KOPT-K1 (cell line): ENCODE data around the gene SEMA5A.

Experiments used
- H3K27ac ChIP-seq: fragments of 200-600 bp; sonication (generic); 2 replicates; pipeline ENCODE4 v1.5.1; 2016; ENCODE audit warnings: antibody characterized with exemption, mild to moderate bottlenecking, low read depth, low read length; ENCODE audit not compliant: poor library complexity, severe bottlenecking
- H3K36me3 ChIP-seq: fragments of 200-600 bp; sonication (generic); 2 replicates; pipeline ENCODE4 v1.5.1; 2017; ENCODE audit warnings: antibody characterized with exemption, mild to moderate bottlenecking, low read length, moderate library complexity; ENCODE audit not compliant: insufficient read depth
- H3K9me3 ChIP-seq: fragments of 200-600 bp; sonication (generic); 2 replicates; pipeline ENCODE4 v1.5.1; 2017; ENCODE audit warnings: antibody characterized with exemption, low read length, mild to moderate bottlenecking; ENCODE audit not compliant: insufficient read depth, poor library complexity, severe bottlenecking

SEMA5A gene

GRCh38 chr5:9295466-9295801 is 250.4 kb downstream of the SEMA5A start:
- no peaks in the 10 kb centered on the region for H3K36me3 ChIP-seq
- no peak overlapping the region for H3K27ac ChIP-seq
- H3K9me3 ChIP-seq: no peaks in the 10 kb centered on the region

GRCh38 chr5:9294793-9295465 is 250.9 kb downstream of the SEMA5A start:
- no peaks in the 10 kb centered on the region for H3K36me3 ChIP-seq
- no peak overlapping the region for H3K27ac ChIP-seq

GRCh38 chr5:9288234-9288633 is 257.6 kb downstream of the SEMA5A start:
- no peaks in the 10 kb centered on the region for H3K9me3 ChIP-seq
- H3K27ac ChIP-seq: no peak overlapping the region
- no peaks in the 10 kb centered on the region for H3K36me3 ChIP-seq

More at GRCh38 chr5:9294793-9295465, 250.9 kb downstream of the SEMA5A start:
- H3K9me3 ChIP-seq: no peaks in the 10 kb centered on the region

- H3K9me3 ChIP-seq: no peaks in the 10 kb centered on the region
- no peaks in the 10 kb centered on the region for H3K36me3 ChIP-seq
- no peak overlapping the region for H3K27ac ChIP-seq
Measured at GRCh38 chr5:9284781-9285307, 261.0 kb downstream of the SEMA5A start.

GRCh38 chr5:9284272-9284671 is 261.6 kb downstream of the SEMA5A start:
- Histone ChIP-seq H3K27ac (no peak overlapping the region), H3K9me3 (no peaks in the 10 kb centered on the region), H3K36me3 (no peaks in the 10 kb centered on the region)

GRCh38 chr5:9283473-9283872 is 262.4 kb downstream of the SEMA5A start:
- Histone ChIP-seq H3K27ac (no peak overlapping the region), H3K36me3 (no peaks in the 10 kb centered on the region), H3K9me3 (no peaks in the 10 kb centered on the region)

GRCh38 chr5:9283021-9283420 is 262.9 kb downstream of the SEMA5A start:
- Histone ChIP-seq H3K36me3 (no peaks in the 10 kb centered on the region), H3K27ac (no peak overlapping the region), H3K9me3 (no peaks in the 10 kb centered on the region)

GRCh38 chr5:9282211-9282610 is 263.7 kb downstream of the SEMA5A start:
- Histone ChIP-seq H3K36me3 (no peaks in the 10 kb centered on the region), H3K9me3 (no peaks in the 10 kb centered on the region), H3K27ac (no peak overlapping the region)

GRCh38 chr5:9279774-9280173 is 266.1 kb downstream of the SEMA5A start:
- H3K27ac ChIP-seq: no peak overlapping the region
- H3K36me3 ChIP-seq: no peaks in the 10 kb centered on the region

GRCh38 chr5:9278921-9279603 is 266.8 kb downstream of the SEMA5A start:
- no peak overlapping the region for H3K27ac ChIP-seq
- H3K9me3 ChIP-seq: no peaks in the 10 kb centered on the region
- no peaks in the 10 kb centered on the region for H3K36me3 ChIP-seq

More at GRCh38 chr5:9279774-9280173, 266.1 kb downstream of the SEMA5A start:
- no peaks in the 10 kb centered on the region for H3K9me3 ChIP-seq

GRCh38 chr5:9269014-9269413 is 276.9 kb downstream of the SEMA5A start:
- no peaks in the 10 kb centered on the region for H3K36me3 ChIP-seq
- no peak overlapping the region for H3K27ac ChIP-seq
- no peaks in the 10 kb centered on the region for H3K9me3 ChIP-seq

- H3K36me3 ChIP-seq: no peaks in the 10 kb centered on the region
- H3K27ac ChIP-seq: no peak overlapping the region
- no peaks in the 10 kb centered on the region for H3K9me3 ChIP-seq
Measured at GRCh38 chr5:9268226-9268625, 277.6 kb downstream of the SEMA5A start.

GRCh38 chr5:9265441-9266287 is 280.2 kb downstream of the SEMA5A start:
- H3K27ac ChIP-seq: no peak overlapping the region
- no peaks in the 10 kb centered on the region for H3K9me3 ChIP-seq
- no peaks in the 10 kb centered on the region for H3K36me3 ChIP-seq

GRCh38 chr5:9264301-9264700 is 281.6 kb downstream of the SEMA5A start:
- H3K36me3 ChIP-seq: no peaks in the 10 kb centered on the region
- H3K9me3 ChIP-seq: no peaks in the 10 kb centered on the region
- no peak overlapping the region for H3K27ac ChIP-seq

- no peaks in the 10 kb centered on the region for H3K36me3 ChIP-seq
- H3K9me3 ChIP-seq: no peaks in the 10 kb centered on the region
- H3K27ac ChIP-seq: no peak overlapping the region
Measured at GRCh38 chr5:9263656-9264055, 282.2 kb downstream of the SEMA5A start.
